PC-3 (cell line): ENCODE measurements around the gene GALNT14.

Experiments
- EZH2 ChIP-seq: fragments of 300-600 bp; sonication (generic); IDR thresholded peaks from one replicate; pipeline ENCODE4 v1.6.1; 2017; ENCODE audit warnings: antibody characterized with exemption, mild to moderate bottlenecking, low read length; ENCODE audit not compliant: unreplicated experiment
- EZH2phosphoT487 ChIP-seq: fragments of 300-600 bp; sonication (generic); IDR thresholded peaks from 2 replicates; pipeline ENCODE4 v1.6.1; 2018; ENCODE audit warnings: mild to moderate bottlenecking, antibody characterized with exemption, low read length, borderline replicate concordance
- TF ChIP-seq, protein P1 (sequence below): fragments of 300-600 bp; sonication (generic); conservative IDR thresholded peaks from 2 replicates; pipeline ENCODE4 v1.5.1; 2017; ENCODE audit warnings: antibody characterized with exemption, low read depth, mild to moderate bottlenecking, low read length

DNA sequence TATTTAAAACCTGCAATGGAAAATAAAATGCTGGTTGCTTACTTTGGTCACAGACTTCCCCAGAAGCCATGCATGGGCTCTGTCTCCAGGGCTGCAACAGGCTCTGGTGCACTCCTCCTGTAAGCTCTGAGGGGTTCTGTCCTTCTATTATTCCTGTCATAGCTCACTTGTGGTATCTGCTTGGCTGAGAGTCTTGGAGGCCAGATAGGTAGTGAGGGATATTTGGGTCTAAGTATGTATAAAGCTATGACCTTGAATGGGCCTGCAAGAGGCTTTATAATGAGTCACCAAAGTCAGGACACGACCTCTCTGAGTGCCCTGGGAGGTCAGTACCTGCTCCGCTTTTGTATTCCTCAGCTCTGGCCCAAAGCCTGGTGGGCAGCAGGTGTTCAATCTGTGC, 189.4 kb downstream of the GALNT14 start:
- no peak for TF ChIP-seq EZH2phosphoT487
- TF ChIP-seq, protein P1, sequence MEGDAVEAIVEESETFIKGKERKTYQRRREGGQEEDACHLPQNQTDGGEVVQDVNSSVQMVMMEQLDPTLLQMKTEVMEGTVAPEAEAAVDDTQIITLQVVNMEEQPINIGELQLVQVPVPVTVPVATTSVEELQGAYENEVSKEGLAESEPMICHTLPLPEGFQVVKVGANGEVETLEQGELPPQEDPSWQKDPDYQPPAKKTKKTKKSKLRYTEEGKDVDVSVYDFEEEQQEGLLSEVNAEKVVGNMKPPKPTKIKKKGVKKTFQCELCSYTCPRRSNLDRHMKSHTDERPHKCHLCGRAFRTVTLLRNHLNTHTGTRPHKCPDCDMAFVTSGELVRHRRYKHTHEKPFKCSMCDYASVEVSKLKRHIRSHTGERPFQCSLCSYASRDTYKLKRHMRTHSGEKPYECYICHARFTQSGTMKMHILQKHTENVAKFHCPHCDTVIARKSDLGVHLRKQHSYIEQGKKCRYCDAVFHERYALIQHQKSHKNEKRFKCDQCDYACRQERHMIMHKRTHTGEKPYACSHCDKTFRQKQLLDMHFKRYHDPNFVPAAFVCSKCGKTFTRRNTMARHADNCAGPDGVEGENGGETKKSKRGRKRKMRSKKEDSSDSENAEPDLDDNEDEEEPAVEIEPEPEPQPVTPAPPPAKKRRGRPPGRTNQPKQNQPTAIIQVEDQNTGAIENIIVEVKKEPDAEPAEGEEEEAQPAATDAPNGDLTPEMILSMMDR: no peak
- no peak for TF ChIP-seq EZH2
